GM18858 (cell line): Measurements from ENCODE around the gene SLC9A7.
A peak's percentile ranks its signal among the peaks of the same experiment; 100 is the strongest.

ENCODE experiments used
- ATAC-seq: cut with Tn5 transposase; IDR thresholded peaks from one replicate; pipeline ENCODE4 v1.9.1; 2021; ENCODE audit not compliant: unreplicated experiment

SLC9A7 gene

GRCh38 chrX:46575586-46575985, 183.3 kb downstream of the SLC9A7 start:
- ATAC-seq: no peak

DNA sequence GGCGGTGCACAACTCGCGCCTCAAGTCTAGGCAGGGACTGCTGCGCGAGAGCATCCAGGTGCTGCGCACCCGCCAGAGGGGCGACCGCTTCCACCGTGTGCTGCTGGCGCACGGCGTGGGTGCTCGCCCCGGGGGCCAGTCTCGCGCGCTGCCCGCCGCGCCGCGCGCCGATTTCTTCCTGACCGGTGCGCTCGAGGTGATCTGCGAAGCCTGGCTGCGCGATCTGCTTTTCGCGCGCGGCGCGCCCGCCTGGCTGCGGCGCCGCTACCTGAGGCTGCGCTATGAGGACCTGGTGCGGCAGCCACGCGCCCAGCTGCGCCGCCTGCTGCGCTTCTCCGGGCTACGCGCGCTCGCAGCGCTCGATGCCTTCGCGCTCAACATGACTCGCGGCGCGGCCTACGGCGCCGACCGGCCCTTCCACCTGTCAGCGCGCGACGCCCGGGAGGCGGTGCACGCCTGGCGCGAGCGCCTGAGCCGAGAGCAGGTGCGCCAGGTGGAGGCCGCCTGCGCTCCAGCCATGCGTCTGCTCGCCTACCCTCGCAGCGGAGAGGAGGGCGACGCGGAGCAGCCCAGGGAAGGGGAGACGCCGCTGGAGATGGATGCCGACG, 184.0 kb downstream of the SLC9A7 start:
- no peak for ATAC-seq

- no peak for ATAC-seq
Observed at GRCh38 chrX:46573892-46574773, 184.8 kb downstream of the SLC9A7 start.

DNA sequence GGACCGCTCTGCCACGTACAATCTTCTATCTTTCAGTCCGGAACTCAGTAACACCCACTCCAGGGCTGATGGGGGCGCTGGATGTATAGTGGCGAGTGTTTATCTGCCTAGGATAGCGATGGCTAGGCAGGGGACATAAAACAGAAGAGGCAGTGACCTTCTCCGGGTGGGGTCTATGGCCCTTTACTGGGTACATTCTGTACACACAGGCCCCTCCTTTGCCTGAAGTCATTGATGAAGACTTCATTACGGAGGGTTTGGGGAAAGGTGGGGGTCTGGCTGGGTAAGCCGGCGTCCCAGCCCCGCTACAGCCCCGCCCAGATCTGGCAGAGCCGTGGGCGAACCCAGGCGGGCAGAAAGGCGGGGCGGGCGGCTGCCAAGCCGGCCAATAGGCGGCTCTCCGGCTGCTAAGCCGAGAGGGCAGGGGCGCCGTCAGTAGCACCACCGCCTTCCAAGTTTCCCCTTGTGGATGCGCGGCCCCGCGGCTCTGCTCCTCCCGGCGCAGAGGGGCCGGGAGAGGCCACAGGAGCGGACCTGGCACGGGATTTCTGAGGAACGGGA, 185.5 kb downstream of the SLC9A7 start, which contains the start of gene CHST7:
TSS of gene CHST7 (plus strand) at position 435 of the 561 bp plus-strand sequence. CDS start 167 bp downstream, outside the sequence.
- peak; percentile 24 for ATAC-seq

- ATAC-seq: peak; percentile 42
Observed at GRCh38 chrX:46572340-46572936, 186.5 kb downstream of the SLC9A7 start.

- ATAC-seq: no peak
Observed at GRCh38 chrX:46571423-46572339, 187.2 kb downstream of the SLC9A7 start.

DNA sequence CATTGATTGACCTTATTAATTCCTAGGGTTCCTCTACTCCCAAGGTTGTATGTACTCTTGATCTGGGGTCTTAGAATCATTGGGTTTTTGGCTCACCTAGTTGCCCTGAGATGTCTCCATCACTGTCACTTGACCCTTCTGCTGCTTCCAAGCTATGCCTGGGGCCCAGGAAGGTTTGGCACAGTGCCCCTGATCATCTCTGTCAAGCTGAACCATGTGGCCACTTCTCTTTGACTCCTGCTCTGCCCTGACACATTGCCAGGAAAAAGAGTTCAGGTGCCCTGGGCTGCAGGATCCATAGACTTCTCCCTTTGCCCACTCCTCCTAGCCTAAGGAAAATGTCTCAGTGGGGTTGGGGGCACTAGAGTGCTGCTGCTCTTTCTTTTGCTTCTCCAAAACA, 189.3 kb downstream of the SLC9A7 start:
- no peak for ATAC-seq

- ATAC-seq: no peak
Observed at GRCh38 chrX:46567388-46567787, 191.5 kb downstream of the SLC9A7 start.

DNA sequence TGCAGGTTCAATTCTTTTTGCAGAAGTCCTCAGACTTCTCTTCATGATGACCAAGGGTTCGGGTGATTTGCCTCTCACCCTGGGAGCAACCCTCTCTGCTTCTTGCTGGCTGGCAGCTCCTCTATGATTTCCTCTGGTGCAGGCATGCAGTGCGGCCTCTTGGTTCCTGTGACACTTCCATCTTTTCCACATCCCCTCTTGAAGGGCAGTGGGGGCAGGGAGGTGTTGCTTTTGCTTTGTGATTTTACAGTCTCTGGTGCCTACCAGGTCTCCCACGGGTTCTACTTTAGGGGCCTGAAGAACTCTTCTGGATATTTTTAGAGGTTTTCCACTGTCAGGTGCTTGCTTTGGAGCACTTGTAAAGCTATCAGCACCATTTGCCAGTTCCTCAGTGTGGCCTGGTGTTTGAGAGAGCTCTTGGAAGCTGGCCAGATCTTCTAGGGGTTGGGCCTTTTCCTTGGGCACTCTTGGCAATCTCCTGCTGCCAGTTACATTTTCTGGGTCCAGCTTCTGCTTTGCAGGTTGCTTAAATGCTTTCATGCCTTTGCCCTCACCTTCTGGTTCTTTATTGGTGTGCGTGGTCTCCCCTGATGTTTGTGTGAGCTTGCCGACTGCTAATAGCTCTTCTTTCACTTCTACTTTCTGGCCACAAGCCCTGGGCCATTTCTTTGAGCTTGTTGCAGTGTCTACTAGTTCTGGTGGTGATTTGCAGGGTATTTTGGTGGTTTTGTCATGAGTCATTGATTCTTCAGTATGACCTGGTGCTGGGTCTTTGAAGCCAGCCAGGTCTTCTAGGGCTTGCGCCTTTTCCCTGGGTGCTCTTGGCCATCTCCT, 196.9 kb downstream of the SLC9A7 start:
- peak; percentile 99 for ATAC-seq

DNA sequence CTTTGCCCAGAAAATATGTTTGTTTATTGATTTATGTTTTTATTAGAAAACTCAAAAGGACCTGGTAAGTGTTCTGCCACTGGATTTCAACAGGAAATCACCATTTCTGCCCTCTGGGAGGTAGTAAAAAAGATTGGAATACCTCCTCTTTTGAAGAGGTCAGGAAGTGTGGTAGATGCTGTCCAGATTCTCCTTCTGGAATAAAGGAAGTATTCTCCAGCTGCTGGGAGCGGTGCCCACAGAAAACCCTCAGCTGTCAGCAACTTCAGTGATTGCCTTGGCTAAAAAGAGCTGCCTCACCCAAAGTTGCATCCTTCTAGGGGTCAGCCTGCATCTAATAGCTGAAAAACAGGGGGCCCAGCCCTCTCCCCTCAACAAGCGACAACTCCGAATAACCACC, 199.9 kb downstream of the SLC9A7 start:
- no peak for ATAC-seq

DNA sequence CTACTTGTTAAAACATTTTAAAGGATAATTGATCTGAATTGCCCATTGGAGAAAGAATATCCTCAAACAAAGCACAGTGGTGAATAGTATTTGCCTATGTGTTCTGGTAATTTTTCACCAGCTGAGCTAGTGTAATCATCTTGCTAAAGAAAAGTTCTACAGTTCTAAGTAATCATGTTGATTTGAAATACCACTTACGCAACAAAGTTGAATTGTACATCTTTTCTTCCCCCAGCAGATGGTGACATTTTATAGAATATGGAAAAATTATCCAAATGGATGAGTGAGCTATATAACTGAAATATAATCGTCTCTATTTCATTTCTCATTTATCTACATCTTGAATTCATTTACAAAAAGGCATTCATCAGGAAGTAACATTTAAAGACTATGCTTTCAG, 204.0 kb downstream of the SLC9A7 start:
- no peak for ATAC-seq

- no peak for ATAC-seq
Observed at GRCh38 chrX:46553935-46554334, 205.0 kb downstream of the SLC9A7 start.

GRCh38 chrX:46551494-46552128, 207.3 kb downstream of the SLC9A7 start:
- ATAC-seq: no peak

DNA sequence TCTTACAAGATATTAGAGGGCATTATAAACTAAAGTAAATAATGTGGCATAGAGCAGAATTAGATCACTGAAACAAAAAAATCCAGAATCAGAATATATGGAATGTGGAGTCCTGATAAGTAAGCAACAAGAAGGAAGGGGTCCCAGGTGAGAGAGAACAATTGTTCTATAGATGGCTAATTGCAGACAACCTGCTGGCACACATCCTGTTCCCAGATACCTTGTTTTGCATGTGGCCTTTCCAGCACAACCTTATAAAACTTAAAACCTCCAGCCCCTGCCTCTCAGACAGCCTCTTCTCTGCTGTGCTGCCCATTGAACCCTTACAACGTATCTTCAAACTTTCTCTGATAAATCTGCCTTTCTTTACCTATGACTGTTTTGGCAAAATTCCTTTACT, 209.0 kb downstream of the SLC9A7 start:
- ATAC-seq: no peak
